ENCODE data around the gene GOLGA6A. TPM values are rescaled to one million over a fixed set of nuclear protein-coding genes. Genes with fewer than 3 reads are reported as not detected.

The GOLGA6A gene
- total RNA-seq, 4 donors from 2014 or later: 1.2 TPM; not detected in 3

DNA sequence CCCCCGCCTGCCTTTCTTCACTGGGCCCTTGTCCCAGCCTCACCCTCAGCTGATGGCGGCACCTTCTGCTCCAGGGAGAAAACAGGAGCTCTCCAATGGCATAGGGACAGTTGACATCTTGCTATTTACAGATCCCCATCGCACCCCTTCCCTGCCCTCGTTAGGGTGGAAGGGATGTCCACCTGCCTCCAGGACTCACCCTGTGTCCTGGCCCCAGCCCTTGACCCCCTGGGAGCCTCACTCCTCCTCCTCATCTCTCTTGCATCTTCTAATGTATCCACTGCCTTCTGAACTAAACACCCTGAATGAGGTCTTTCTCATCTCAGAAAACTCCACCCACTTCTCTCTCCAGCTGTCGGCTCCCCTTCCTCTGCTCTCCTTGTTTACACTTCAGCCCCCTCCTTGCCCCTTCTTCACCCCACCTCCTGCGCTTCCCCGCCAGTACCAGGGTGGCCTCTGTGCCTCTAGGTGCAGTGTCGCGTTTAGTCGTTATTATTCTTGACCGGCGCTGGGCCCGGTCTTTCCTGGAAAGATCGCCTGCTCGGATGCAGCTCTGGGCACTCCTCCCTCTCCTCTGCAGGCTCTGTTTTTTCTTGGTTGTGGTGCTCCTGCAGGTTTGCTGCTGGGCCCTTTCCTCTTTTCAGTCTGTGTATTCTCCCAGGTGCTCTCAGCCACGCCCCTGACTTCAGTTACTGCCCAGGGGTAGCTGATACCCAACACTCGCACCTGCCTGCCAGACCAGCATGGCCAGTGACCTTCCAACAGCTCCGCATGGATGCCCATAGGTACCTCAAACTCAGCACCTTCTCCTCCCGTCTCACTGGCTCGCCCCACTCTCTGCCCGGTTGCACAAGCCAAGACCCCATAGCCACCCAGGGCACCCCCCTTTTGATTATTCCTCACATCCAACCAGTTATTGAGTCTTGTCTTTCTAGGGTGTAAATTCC is 44.9 kb downstream of the GOLGA6A start:
- Histone ChIP-seq H3K27me3 (no peaks in the 10 kb centered on the region), H3K36me3 (peaks cover 28 to 74% (median 68%) of the 10 kb centered on the region in 4 donors), H3K4me3 (no peak overlapping the region), H3K9me3 (no peaks in the 10 kb centered on the region), H3K27ac (replicated peaks in 1 of 4) (no peak overlapping the region), H3K4me1 (peaks cover 33 to 60% (median 39%) of the 10 kb centered on the region in 4 donors)
- DNase-seq (ENCODE audit: extremely low spot score): no peak
- intact Hi-C loops (cut with DNase I): loop anchor here (5.0 kb wide), 1 partner anchor 60 kb away; no protein-coding TSS in a partner anchor
- TF ChIP-seq EP300 (IDR thresholded peaks at IDR 0.05) (no peak), POLR2A (IDR thresholded peaks at IDR 0.05; ENCODE audit: low read depth) (no peak)
- WGBS: 79% methylated on average over 21 of the region's 21 CpGs

DNA sequence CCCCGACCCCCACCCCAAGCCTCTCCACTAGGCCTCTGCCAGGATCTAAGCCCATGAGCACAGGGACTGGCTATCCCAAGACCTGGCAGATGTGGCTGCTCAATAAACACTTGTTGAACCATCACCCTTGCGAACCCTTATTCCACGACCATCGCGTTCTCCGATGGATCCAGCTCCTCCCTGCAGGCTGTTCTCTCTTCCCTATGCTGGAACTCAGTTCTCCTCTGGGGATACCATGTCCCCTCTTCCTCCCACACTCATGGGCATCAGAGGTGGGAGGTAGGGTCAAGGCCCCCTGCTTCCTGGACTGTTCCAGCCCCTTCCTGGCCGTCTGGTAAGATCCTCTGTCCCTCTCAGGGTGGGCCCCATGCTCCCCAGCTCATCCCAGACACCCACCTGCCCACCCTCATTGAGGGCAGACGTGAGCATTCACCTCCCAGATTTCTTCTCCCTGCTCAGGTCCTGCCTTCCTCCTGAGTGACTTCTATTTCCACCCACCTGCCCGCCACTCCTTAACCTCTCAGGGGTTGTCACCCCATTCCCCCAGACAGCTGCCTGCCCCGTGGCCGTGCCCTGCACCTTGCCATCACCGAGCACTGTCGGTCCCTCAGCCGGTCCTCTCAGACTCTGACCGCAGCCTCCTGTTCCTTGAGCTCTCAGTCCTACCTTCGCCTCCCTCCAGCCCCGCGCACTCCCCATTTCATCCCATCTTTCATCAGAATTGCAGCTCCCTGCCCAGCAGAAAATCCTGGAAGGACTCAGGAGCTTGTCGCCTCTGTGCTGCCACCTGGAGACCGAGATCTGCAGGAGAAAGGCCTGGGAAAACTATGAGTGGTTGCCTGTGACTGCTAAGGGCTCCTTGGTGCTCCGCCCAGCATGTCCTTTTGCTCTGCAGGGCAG is 45.8 kb downstream of the GOLGA6A start:
- DNase-seq (ENCODE audit: extremely low spot score): no peak

DNA sequence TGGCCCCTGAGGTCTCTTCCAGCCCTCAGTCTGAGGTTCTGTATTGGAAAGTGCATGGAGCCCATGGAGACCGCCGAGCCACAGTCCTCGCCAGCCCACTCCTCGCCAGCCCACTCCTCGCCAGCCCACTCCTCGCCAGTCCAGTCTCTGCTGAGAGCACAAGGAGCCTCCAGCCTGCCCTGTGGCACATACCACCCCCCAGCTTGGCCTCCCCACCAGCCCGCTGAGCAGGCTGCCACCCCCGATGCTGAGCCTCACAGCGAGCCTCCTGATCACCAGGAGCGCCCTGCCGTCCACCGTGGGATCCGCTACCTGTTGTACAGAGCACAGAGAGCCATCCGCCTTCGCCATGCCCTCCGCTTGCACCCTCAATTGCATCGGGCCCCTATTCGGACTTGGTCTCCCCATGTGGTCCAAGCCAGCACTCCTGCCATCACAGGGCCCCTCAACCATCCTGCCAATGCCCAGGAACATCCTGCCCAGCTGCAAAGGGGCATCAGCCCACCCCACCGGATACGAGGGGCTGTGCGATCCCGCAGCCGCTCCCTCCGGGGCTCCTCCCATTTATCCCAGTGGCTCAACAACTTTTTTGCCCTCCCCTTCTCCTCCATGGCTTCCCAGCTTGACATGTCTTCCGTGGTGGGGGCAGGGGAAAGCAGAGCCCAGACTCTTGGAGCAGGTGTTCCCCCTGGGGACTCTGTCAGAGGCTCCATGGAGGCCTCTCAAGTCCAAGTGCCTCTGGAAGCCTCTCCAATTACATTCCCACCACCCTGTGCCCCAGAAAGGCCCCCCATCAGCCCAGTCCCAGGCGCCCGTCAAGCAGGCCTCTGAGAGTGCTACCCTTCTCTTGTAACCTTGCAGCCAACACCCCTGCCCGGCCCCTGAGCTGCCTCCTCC is 47.0 kb downstream of the GOLGA6A start:
- no peak for DNase-seq (ENCODE audit: extremely low spot score)
- peaks cover 28 to 70% (median 63%) of the 10 kb centered on the region in 4 donors for H3K36me3 ChIP-seq

More for the DNA sequence above, 45.8 kb downstream of the GOLGA6A start:
- Histone ChIP-seq H3K27ac (replicated peaks in 1 of 4) (no peak overlapping the region), H3K36me3 (peaks cover 28 to 71% (median 66%) of the 10 kb centered on the region in 4 donors), H3K9me3 (no peaks in the 10 kb centered on the region), H3K27me3 (no peaks in the 10 kb centered on the region), H3K4me3 (no peak overlapping the region), H3K4me1 (peaks cover 30 to 55% (median 35%) of the 10 kb centered on the region in 4 donors)
- WGBS: 66% methylated on average over 21 of the region's 21 CpGs
- TF ChIP-seq POLR2AphosphoS5 (IDR thresholded peaks at IDR 0.05): no peak
- TF ChIP-seq, protein P1, sequence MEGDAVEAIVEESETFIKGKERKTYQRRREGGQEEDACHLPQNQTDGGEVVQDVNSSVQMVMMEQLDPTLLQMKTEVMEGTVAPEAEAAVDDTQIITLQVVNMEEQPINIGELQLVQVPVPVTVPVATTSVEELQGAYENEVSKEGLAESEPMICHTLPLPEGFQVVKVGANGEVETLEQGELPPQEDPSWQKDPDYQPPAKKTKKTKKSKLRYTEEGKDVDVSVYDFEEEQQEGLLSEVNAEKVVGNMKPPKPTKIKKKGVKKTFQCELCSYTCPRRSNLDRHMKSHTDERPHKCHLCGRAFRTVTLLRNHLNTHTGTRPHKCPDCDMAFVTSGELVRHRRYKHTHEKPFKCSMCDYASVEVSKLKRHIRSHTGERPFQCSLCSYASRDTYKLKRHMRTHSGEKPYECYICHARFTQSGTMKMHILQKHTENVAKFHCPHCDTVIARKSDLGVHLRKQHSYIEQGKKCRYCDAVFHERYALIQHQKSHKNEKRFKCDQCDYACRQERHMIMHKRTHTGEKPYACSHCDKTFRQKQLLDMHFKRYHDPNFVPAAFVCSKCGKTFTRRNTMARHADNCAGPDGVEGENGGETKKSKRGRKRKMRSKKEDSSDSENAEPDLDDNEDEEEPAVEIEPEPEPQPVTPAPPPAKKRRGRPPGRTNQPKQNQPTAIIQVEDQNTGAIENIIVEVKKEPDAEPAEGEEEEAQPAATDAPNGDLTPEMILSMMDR (IDR thresholded peaks at IDR 0.05): peak; percentile 28 to 53 (median 44)
- intact Hi-C loops (cut with DNase I): loop anchor here (5.0 kb wide), 1 partner anchor 59 kb away; no protein-coding TSS in a partner anchor

DNA sequence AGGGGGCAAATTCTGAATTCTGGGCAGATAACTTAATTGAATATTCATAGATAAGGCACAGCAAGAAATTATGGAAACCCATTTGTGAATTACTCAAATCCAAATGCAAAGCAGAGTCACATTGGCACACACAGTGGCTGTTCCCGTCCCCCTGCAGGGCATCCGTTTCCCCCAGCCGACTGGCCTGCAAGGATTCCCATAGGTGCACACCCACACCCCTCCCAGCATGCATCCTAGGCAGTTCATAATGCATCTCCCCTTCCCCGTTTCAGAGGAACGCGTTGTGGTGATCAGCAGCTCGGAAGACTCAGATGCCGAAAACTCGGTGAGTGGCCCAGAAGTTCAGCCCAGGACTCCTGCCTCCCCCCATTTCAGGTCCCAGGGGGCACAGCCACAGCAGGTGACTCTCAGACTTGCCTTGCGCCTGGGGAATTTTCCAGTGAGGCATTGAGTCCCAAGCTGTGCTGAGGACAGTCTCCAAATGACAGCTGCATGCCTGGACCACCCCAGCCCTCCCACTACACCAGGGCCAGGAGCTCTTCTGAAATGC is 48.1 kb downstream of the GOLGA6A start:
- intact Hi-C loops (cut with DNase I): no loop called here
- Histone ChIP-seq H3K27ac (replicated peaks in 1 of 4) (no peak overlapping the region), H3K4me1 (peaks cover 12 to 37% (median 16%) of the 10 kb centered on the region in 4 donors), H3K27me3 (no peaks in the 10 kb centered on the region), H3K9me3 (no peaks in the 10 kb centered on the region), H3K4me3 (no peak overlapping the region), H3K36me3 (peaks cover 33 to 81% (median 73%) of the 10 kb centered on the region in 4 donors)
- 78% methylated on average over 8 of the region's 10 CpGs for WGBS
- DNase-seq (ENCODE audit: extremely low spot score): no peak
- TF ChIP-seq EP300 (IDR thresholded peaks at IDR 0.05) (no peak), POLR2AphosphoS5 (IDR thresholded peaks at IDR 0.05) (no peak), POLR2A (IDR thresholded peaks at IDR 0.05; ENCODE audit: low read depth) (no peak)
- TF ChIP-seq, protein P1 (IDR thresholded peaks at IDR 0.05): no peak

More for the DNA sequence above, 47.0 kb downstream of the GOLGA6A start:
- no peaks in the 10 kb centered on the region for H3K9me3 ChIP-seq
- intact Hi-C loops (cut with DNase I): loop anchor here (5.0 kb wide), 1 partner anchor 58 kb away; no protein-coding TSS in a partner anchor
- H3K27ac ChIP-seq (replicated peaks in 1 of 4): no peak overlapping the region
- TF ChIP-seq EP300 (IDR thresholded peaks at IDR 0.05): no peak
- TF ChIP-seq POLR2A (IDR thresholded peaks at IDR 0.05; ENCODE audit: low read depth): no peak
- TF ChIP-seq, protein P1 (IDR thresholded peaks at IDR 0.05): no peak
- no peak for TF ChIP-seq POLR2AphosphoS5 (IDR thresholded peaks at IDR 0.05)
- H3K4me1 ChIP-seq: peaks cover 20 to 48% (median 25%) of the 10 kb centered on the region in 4 donors
- H3K27me3 ChIP-seq: no peaks in the 10 kb centered on the region
- H3K4me3 ChIP-seq: no peak overlapping the region
- 93% methylated on average over 28 of the region's 28 CpGs for WGBS
